Mesendoderm (in vitro differentiated cells): ENCODE data around the gene KLHL29.

Source experiments
- DNase-seq: peaks from one replicate; pipeline ENCODE4 v3.0.0; 2013
- H2AK5ac ChIP-seq: 2 replicates; pipeline ENCODE4 v1.6.1; 2013; ENCODE audit warnings: low read length, inconsistent platforms
- H2BK120ac ChIP-seq: 2 replicates; pipeline ENCODE4 v1.6.1; 2013; ENCODE audit warnings: low read depth, mild to moderate bottlenecking, low read length, moderate library complexity, mixed read lengths
- H2BK15ac ChIP-seq: replicated peaks from 2 replicates; pipeline ENCODE4 v1.6.1; 2013; ENCODE audit warnings: low read depth, mild to moderate bottlenecking, moderate library complexity
- H2BK5ac ChIP-seq: 2 replicates; pipeline ENCODE4 v1.6.1; 2013; ENCODE audit warnings: low read length, inconsistent platforms
- H3K18ac ChIP-seq: 2 replicates; pipeline ENCODE4 v1.6.1; 2013; ENCODE audit warnings: mild to moderate bottlenecking, low read length, mixed read lengths
- H3K23ac ChIP-seq: one replicate; pipeline ENCODE4 v1.6.1; 2013; ENCODE audit warnings: low read length
- H3K27ac ChIP-seq: 2 replicates; pipeline ENCODE4 v1.5.1; 2013; ENCODE audit warnings: low read depth, mild to moderate bottlenecking, inconsistent platforms, low read length, moderate library complexity
- H3K27me3 ChIP-seq: 2 replicates; pipeline ENCODE4 v1.6.1; 2013; ENCODE audit warnings: low read length, control low read depth, mild to moderate bottlenecking, inconsistent platforms; ENCODE audit not compliant: insufficient read depth, poor library complexity
- H3K36me3 ChIP-seq: 2 replicates; pipeline ENCODE4 v1.6.1; 2013; ENCODE audit warnings: low read length, inconsistent platforms; ENCODE audit not compliant: control insufficient read depth, insufficient read depth
- H3K4ac ChIP-seq: one replicate; pipeline ENCODE4 v1.6.1; 2013; ENCODE audit warnings: low read depth, mild to moderate bottlenecking, low read length, moderate library complexity
- H3K4me1 ChIP-seq: 2 replicates; pipeline ENCODE4 v1.6.1; 2013; ENCODE audit warnings: low read depth, low read length, inconsistent platforms; ENCODE audit not compliant: control insufficient read depth
- H3K4me2 ChIP-seq: 2 replicates; pipeline ENCODE4 v1.6.1; 2013; ENCODE audit warnings: low read length
- H3K4me3 ChIP-seq: 2 replicates; pipeline ENCODE4 v1.5.1; 2013; ENCODE audit warnings: mild to moderate bottlenecking, low read length
- H3K56ac ChIP-seq: one replicate; pipeline ENCODE4 v1.6.1; 2013; ENCODE audit warnings: low read length
- H3K79me1 ChIP-seq: 2 replicates; pipeline ENCODE4 v1.6.1; 2013; ENCODE audit warnings: low read length, inconsistent platforms
- H3K79me2 ChIP-seq: 2 replicates; pipeline ENCODE4 v1.6.1; 2013; ENCODE audit warnings: mild to moderate bottlenecking, low read length; ENCODE audit not compliant: control insufficient read depth, insufficient read depth
- H3K9ac ChIP-seq: 2 replicates; pipeline ENCODE4 v1.6.1; 2013; ENCODE audit warnings: low read length, inconsistent platforms
- H4K5ac ChIP-seq: one replicate; pipeline ENCODE4 v1.6.1; 2013; ENCODE audit warnings: low read length
- H4K8ac ChIP-seq: one replicate; pipeline ENCODE4 v1.6.1; 2013; ENCODE audit warnings: low read depth, mild to moderate bottlenecking, control low read depth, low read length, moderate library complexity
- WGBS: extraction: QIAGEN DNeasy Blood & Tissue Kit; methylation state at CpG from one replicate; pipeline ENCODE4 v1.1.7; 2013; ENCODE audit warnings: low lambda C conversion rate, missing lambda C conversion rate; ENCODE audit not compliant: insufficient coverage; ENCODE audit errors: extremely low coverage; 5-methylcytosine and 5-hydroxymethylcytosine counted together

The KLHL29 gene

DNA sequence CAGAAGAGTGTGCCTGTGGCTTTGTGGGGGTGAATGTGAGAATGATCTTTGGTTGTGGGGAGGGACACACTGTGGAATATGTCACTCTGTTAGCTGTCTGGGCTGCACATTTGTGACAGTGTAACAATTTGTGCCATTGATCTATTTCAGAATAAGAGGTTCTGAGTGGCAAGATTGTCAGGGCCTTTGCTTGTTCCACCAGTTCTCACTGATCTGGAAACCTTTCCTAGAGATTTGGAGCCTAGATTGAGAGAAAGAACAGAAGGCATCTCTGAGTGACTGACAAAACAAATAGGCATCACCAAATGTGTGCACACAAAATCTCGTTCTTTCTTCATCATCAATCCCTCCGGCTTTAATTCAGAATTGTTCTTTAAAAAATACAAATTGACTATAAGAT lies 153.6 kb downstream of the KLHL29 start:
- no peak overlapping the region for H3K4me3 ChIP-seq
- H2BK120ac ChIP-seq: no peak overlapping the region
- no peak overlapping the region for H3K56ac ChIP-seq
- no peak overlapping the region for H3K18ac ChIP-seq
- no peak overlapping the region for H3K23ac ChIP-seq
- no peak overlapping the region for H3K27ac ChIP-seq
- no peaks in the 10 kb centered on the region for H3K79me1 ChIP-seq
- H3K9ac ChIP-seq: no peak overlapping the region
- H3K36me3 ChIP-seq: no peaks in the 10 kb centered on the region
- DNase-seq: no peak
- H3K27me3 ChIP-seq: no peaks in the 10 kb centered on the region
- no peak overlapping the region for H2AK5ac ChIP-seq
- no peak overlapping the region for H4K8ac ChIP-seq
- no peak overlapping the region for H2BK5ac ChIP-seq
- H3K4me1 ChIP-seq: no peaks in the 10 kb centered on the region
- no peak overlapping the region for H3K4me2 ChIP-seq
- H4K5ac ChIP-seq: no peak overlapping the region
- WGBS: no CpG with 5 or more reads among the region's 2 CpGs
- H2BK15ac ChIP-seq: no peak overlapping the region
- no peaks in the 10 kb centered on the region for H3K79me2 ChIP-seq
- H3K4ac ChIP-seq: no peak overlapping the region

GRCh38 chr2:23540804-23541360 lies 155.9 kb downstream of the KLHL29 start:
- H2BK15ac ChIP-seq: no peak overlapping the region
- no peak overlapping the region for H2AK5ac ChIP-seq
- WGBS: no CpG with 5 or more reads among the region's 8 CpGs
- no peak for DNase-seq
- H3K4me2 ChIP-seq: no peak overlapping the region
- H3K4me3 ChIP-seq: no peak overlapping the region
- H3K27me3 ChIP-seq: no peaks in the 10 kb centered on the region
- no peak overlapping the region for H3K56ac ChIP-seq
- H2BK5ac ChIP-seq: no peak overlapping the region
- H2BK120ac ChIP-seq: no peak overlapping the region
- H3K27ac ChIP-seq: no peak overlapping the region
- H3K79me2 ChIP-seq: no peaks in the 10 kb centered on the region
- H3K36me3 ChIP-seq: no peaks in the 10 kb centered on the region
- H3K4me1 ChIP-seq: no peaks in the 10 kb centered on the region
- no peak overlapping the region for H3K9ac ChIP-seq
- no peak overlapping the region for H3K4ac ChIP-seq
- no peaks in the 10 kb centered on the region for H3K79me1 ChIP-seq
- no peak overlapping the region for H4K5ac ChIP-seq
- H4K8ac ChIP-seq: no peak overlapping the region
- no peak overlapping the region for H3K18ac ChIP-seq
- no peak overlapping the region for H3K23ac ChIP-seq

DNA sequence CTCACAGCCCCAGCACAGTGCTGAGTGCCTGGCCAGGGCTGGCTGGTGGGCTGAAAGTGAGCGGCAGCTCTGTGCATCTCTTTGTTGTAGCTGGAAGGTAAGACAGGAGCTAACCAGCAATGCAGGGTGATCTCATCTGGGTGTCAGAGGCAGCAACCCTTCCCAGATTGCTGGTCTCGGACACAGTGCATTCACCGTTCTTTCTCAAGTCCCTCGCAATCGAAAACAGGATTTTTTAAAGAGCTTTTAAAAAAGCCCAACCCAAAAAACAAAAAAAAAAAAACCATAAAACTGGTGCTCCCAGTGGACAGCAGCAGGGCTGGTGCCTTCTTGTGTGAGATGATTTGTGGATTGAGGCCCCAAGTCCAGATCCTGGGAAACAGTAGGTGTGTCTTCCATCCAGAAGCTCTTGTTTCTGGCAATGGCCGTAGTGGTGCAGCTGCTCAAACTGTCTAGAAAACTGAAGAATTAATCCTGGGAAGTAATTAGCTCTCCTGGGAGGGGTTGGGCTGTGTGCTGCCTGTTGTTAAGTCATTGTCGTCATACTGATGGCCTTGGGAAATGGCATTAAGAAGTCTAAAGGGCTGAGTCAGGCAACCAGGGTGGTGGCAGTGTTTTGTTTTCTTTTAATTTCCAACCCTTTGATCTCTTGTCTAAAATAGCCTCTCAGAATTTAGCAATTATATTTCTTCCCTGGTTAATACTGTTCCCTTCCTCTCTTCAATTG lies 156.7 kb downstream of the KLHL29 start:
- Histone ChIP-seq H4K8ac (no peak overlapping the region), H2BK15ac (no peak overlapping the region), H3K79me2 (no peaks in the 10 kb centered on the region), H3K23ac (no peak overlapping the region), H3K27me3 (no peaks in the 10 kb centered on the region), H3K79me1 (no peaks in the 10 kb centered on the region), H3K4ac (no peak overlapping the region), H3K36me3 (no peaks in the 10 kb centered on the region), H3K4me1 (no peaks in the 10 kb centered on the region), H2AK5ac (no peak overlapping the region), H3K4me3 (no peak overlapping the region), H4K5ac (no peak overlapping the region), H2BK120ac (no peak overlapping the region), H3K4me2 (no peak overlapping the region), H2BK5ac (no peak overlapping the region), H3K18ac (no peak overlapping the region), H3K9ac (no peak overlapping the region), H3K27ac (no peak overlapping the region), H3K56ac (no peak overlapping the region)
- no peak for DNase-seq
- WGBS: no CpG with 5 or more reads among the region's 7 CpGs

- H4K8ac ChIP-seq: no peak overlapping the region
- no peak overlapping the region for H2BK5ac ChIP-seq
- H3K79me2 ChIP-seq: no peaks in the 10 kb centered on the region
- H3K23ac ChIP-seq: no peak overlapping the region
- H3K27ac ChIP-seq: no peak overlapping the region
- H3K4me1 ChIP-seq: no peaks in the 10 kb centered on the region
- H3K4me3 ChIP-seq: no peak overlapping the region
- no peak overlapping the region for H3K4me2 ChIP-seq
- no peak overlapping the region for H2AK5ac ChIP-seq
- no peaks in the 10 kb centered on the region for H3K79me1 ChIP-seq
- no peak overlapping the region for H3K9ac ChIP-seq
- no peaks in the 10 kb centered on the region for H3K36me3 ChIP-seq
- no peaks in the 10 kb centered on the region for H3K27me3 ChIP-seq
- no CpG with 5 or more reads among the region's 6 CpGs for WGBS
- H3K4ac ChIP-seq: no peak overlapping the region
- no peak overlapping the region for H3K18ac ChIP-seq
- no peak overlapping the region for H4K5ac ChIP-seq
- no peak overlapping the region for H2BK120ac ChIP-seq
- no peak overlapping the region for H3K56ac ChIP-seq
- DNase-seq: no peak
- H2BK15ac ChIP-seq: no peak overlapping the region
These were observed 157.3 kb downstream of the KLHL29 start for GRCh38 chr2:23542230-23542789.

GRCh38 chr2:23543302-23543701 lies 158.3 kb downstream of the KLHL29 start:
- no peak overlapping the region for H3K4me2 ChIP-seq
- no peaks in the 10 kb centered on the region for H3K79me1 ChIP-seq
- H3K27me3 ChIP-seq: no peaks in the 10 kb centered on the region
- no peak overlapping the region for H3K4me3 ChIP-seq
- no peak overlapping the region for H2AK5ac ChIP-seq
- H3K36me3 ChIP-seq: no peaks in the 10 kb centered on the region
- H3K23ac ChIP-seq: no peak overlapping the region
- no peak overlapping the region for H4K5ac ChIP-seq
- H3K4ac ChIP-seq: no peak overlapping the region
- no peak overlapping the region for H3K9ac ChIP-seq
- WGBS: no CpG with 5 or more reads among the region's 10 CpGs
- no peak overlapping the region for H4K8ac ChIP-seq
- no peak overlapping the region for H3K18ac ChIP-seq
- H2BK120ac ChIP-seq: no peak overlapping the region
- no peak overlapping the region for H3K27ac ChIP-seq
- H3K79me2 ChIP-seq: no peaks in the 10 kb centered on the region
- H3K56ac ChIP-seq: no peak overlapping the region
- H2BK15ac ChIP-seq: no peak overlapping the region
- H3K4me1 ChIP-seq: no peaks in the 10 kb centered on the region
- no peak overlapping the region for H2BK5ac ChIP-seq
- no peak for DNase-seq
